ENCODE data around the gene ZNF441.

- TF ChIP-seq POLR2A (IDR thresholded peaks at IDR 0.05; ENCODE audit: low read depth, low read length) (no peak), POLR2AphosphoS5 (IDR thresholded peaks at IDR 0.05; ENCODE audit: low read depth, low read length) (no peak), TAF1 (IDR thresholded peaks at IDR 0.05; ENCODE audit: borderline replicate concordance, low read depth, low read length) (no peak)
These were observed 3.7 kb upstream of the ZNF441 start for GRCh38 chr19:11763117-11763516.
